Spinal cord (tissue), 10 donors: ENCODE results near the gene AGBL2. TPM values are rescaled to one million over a fixed set of nuclear protein-coding genes. Genes with fewer than 3 reads are reported as not detected.
"Not testable (repeated sequence)": the region's sequence is repeated elsewhere in the genome, so short reads cannot be mapped to it uniquely, and the experiment has no call there.

ENCODE experiments used
- DNase-seq, 6 donors: peaks; one replicate each; pipeline versions ENCODE4 v3.0.0 to v3.0.0-alpha.2; 2013 to 2015; ENCODE audit warnings: low spot score in 6 of 6, low read depth in 4 of 6
- H3K27ac ChIP-seq: one replicate; pipeline ENCODE4 v1.5.1; 2013; ENCODE audit warnings: low read depth, low read length, control low read depth
- H3K27me3 ChIP-seq: one replicate; pipeline ENCODE4 v1.6.1; 2013; ENCODE audit warnings: low read length; ENCODE audit not compliant: control insufficient read depth, insufficient read depth
- H3K36me3 ChIP-seq: one replicate; pipeline ENCODE4 v1.6.1; 2013; ENCODE audit warnings: low read length; ENCODE audit not compliant: control insufficient read depth, insufficient read depth
- H3K4me1 ChIP-seq: one replicate; pipeline ENCODE4 v1.6.1; 2013; ENCODE audit warnings: low read length; ENCODE audit not compliant: control insufficient read depth, insufficient read depth
- H3K4me3 ChIP-seq: one replicate; pipeline ENCODE4 v1.5.1; 2013; ENCODE audit warnings: low read depth, low read length, control low read depth
- H3K9me3 ChIP-seq: one replicate; pipeline ENCODE4 v1.6.1; 2013; ENCODE audit warnings: low read length; ENCODE audit not compliant: control insufficient read depth, insufficient read depth
- WGBS: methylation state at CpG from one replicate; pipeline ENCODE4 v1.1.5; 2013; ENCODE audit warnings: missing lambda C conversion rate; ENCODE audit not compliant: insufficient coverage; 5-methylcytosine and 5-hydroxymethylcytosine counted together
- polyA plus RNA-seq, 2 donors: library from polyadenylated mRNA; unstranded; fragments of 120-200 nt; gene quantifications; one replicate each; pipeline ENCODE4 v1.2.1, GENCODE V29; 2013; ENCODE audit not compliant: insufficient read length in 2 of 2
- total RNA-seq, 2 donors: library from RNA; depleted of rRNA in 1 of 2; stranded (reverse); fragments of 120-200 nt in 1 of 2; fragments of >200 nt in 1 of 2; gene quantifications; one replicate each; pipeline versions ENCODE4 v1.2.3 to v1.2.4, GENCODE V29; 2013 to 2014
- donor health status: healthy.

Gene AGBL2
- total and polyA plus RNA-seq, 4 donors, result 1.5 to 7.7 (median 6.4) TPM

GRCh38 chr11:47645500-47645899, 69.7 kb downstream of the AGBL2 start:
- no peaks in the 10 kb centered on the region for H3K27me3 ChIP-seq
- no peak for DNase-seq
- H3K27ac ChIP-seq, result no peak overlapping the region
- no peaks in the 10 kb centered on the region for H3K9me3 ChIP-seq
- WGBS, result 78% methylated on average over 6 of the region's 6 CpGs
- H3K36me3 ChIP-seq, result peaks cover 4% of the 10 kb centered on the region
- H3K4me1 ChIP-seq, result peaks cover 15% of the 10 kb centered on the region
- no peak overlapping the region for H3K4me3 ChIP-seq

- peak within 1 kb of the TSS; percentile 89 for H3K27ac ChIP-seq
- DNase-seq, result peak; percentile 92 to 99 (median 97)
- H3K4me3 ChIP-seq, result peak within 1 kb of the TSS; percentile 72
- 0% methylated on average over 75 of the region's 78 CpGs for WGBS
- no peaks in the 10 kb centered on the region for H3K27me3 ChIP-seq
- H3K4me1 ChIP-seq, result peaks cover 16% of the 10 kb centered on the region
- H3K36me3 ChIP-seq, result peaks cover 11% of the 10 kb centered on the region
- H3K9me3 ChIP-seq, result no peaks in the 10 kb centered on the region
These were observed 72.9 kb downstream of the AGBL2 start, which contains the start of gene MTCH2 for GRCh38 chr11:47642099-47642855. Gene MTCH2 (minus strand): TSS chr11:47642559. CDS start chr11:47642465, 94 bp downstream.

GRCh38 chr11:47641600-47642098, 73.5 kb downstream of the AGBL2 start:
- peak; percentile 13 to 71 (median 34) for DNase-seq
- H3K27me3 ChIP-seq, result no peaks in the 10 kb centered on the region
- H3K4me1 ChIP-seq, result peaks cover 16% of the 10 kb centered on the region
- peak overlapping the region; percentile 89 for H3K27ac ChIP-seq
- 1% methylated on average over 11 of the region's 14 CpGs for WGBS
- H3K4me3 ChIP-seq, result peak overlapping the region; percentile 72
- H3K36me3 ChIP-seq, result peaks cover 11% of the 10 kb centered on the region
- no peaks in the 10 kb centered on the region for H3K9me3 ChIP-seq

GRCh38 chr11:47640506-47640905, 74.7 kb downstream of the AGBL2 start:
- H3K4me3 ChIP-seq, H3K27me3 ChIP-seq, H3K27ac ChIP-seq, DNase-seq, H3K9me3 ChIP-seq: not testable (repeated sequence)
- no CpG with 5 or more reads among the region's 6 CpGs for WGBS
- Histone ChIP-seq H3K4me1 (peaks cover 16% of the 10 kb centered on the region), H3K36me3 (peaks cover 21% of the 10 kb centered on the region)

- H3K27me3 ChIP-seq, DNase-seq, H3K9me3 ChIP-seq, H3K4me3 ChIP-seq, H3K4me1 ChIP-seq, H3K27ac ChIP-seq: not testable (repeated sequence)
- peaks cover 47% of the 10 kb centered on the region for H3K36me3 ChIP-seq
- WGBS, result 95% methylated on average over 8 of the region's 11 CpGs
These were observed 78.8 kb downstream of the AGBL2 start for GRCh38 chr11:47636331-47636730.

- no peak overlapping the region for H3K4me3 ChIP-seq
- H3K9me3 ChIP-seq, result no peaks in the 10 kb centered on the region
- H3K27me3 ChIP-seq, result no peaks in the 10 kb centered on the region
- no CpG with 5 or more reads among the region's 5 CpGs for WGBS
- H3K27ac ChIP-seq, result no peak overlapping the region
- DNase-seq, result no peak
- peaks cover 59% of the 10 kb centered on the region for H3K36me3 ChIP-seq
- H3K4me1 ChIP-seq, result no peaks in the 10 kb centered on the region
These were observed 83.7 kb downstream of the AGBL2 start for GRCh38 chr11:47631473-47631872.

GRCh38 chr11:47628026-47628425, 87.1 kb downstream of the AGBL2 start:
- Histone ChIP-seq H3K27ac (no peak overlapping the region), H3K9me3 (no peaks in the 10 kb centered on the region), H3K27me3 (no peaks in the 10 kb centered on the region), H3K4me1 (no peaks in the 10 kb centered on the region), H3K36me3 (peaks cover 60% of the 10 kb centered on the region), H3K4me3 (no peak overlapping the region)
- WGBS, result no CpG with 5 or more reads among the region's 4 CpGs
- DNase-seq, result no peak

- no peaks in the 10 kb centered on the region for H3K27me3 ChIP-seq
- H3K9me3 ChIP-seq, result no peaks in the 10 kb centered on the region
- no peaks in the 10 kb centered on the region for H3K4me1 ChIP-seq
- H3K4me3 ChIP-seq, result no peak overlapping the region
- 98% methylated on average over 7 of the region's 8 CpGs for WGBS
- peaks cover 56% of the 10 kb centered on the region for H3K36me3 ChIP-seq
- no peak overlapping the region for H3K27ac ChIP-seq
- no peak for DNase-seq
These were observed 88.9 kb downstream of the AGBL2 start for GRCh38 chr11:47626234-47626633.

- no peaks in the 10 kb centered on the region for H3K9me3 ChIP-seq
- no peaks in the 10 kb centered on the region for H3K27me3 ChIP-seq
- no peak overlapping the region for H3K4me3 ChIP-seq
- H3K36me3 ChIP-seq, result peaks cover 53% of the 10 kb centered on the region
- peak overlapping the region; percentile 75 for H3K27ac ChIP-seq
- DNase-seq, result peak in 2 of 6 donors; percentile 3 to 40
- H3K4me1 ChIP-seq, result no peaks in the 10 kb centered on the region
- no CpG with 5 or more reads among the region's 2 CpGs for WGBS
These were observed 94.3 kb downstream of the AGBL2 start for GRCh38 chr11:47620836-47621378.

GRCh38 chr11:47617417-47617809, 97.8 kb downstream of the AGBL2 start:
- peaks cover 31% of the 10 kb centered on the region for H3K36me3 ChIP-seq
- no peak for DNase-seq
- H3K27ac ChIP-seq, result no peak overlapping the region
- no CpG with 5 or more reads among the region's 3 CpGs for WGBS
- peaks cover 4% of the 10 kb centered on the region for H3K4me1 ChIP-seq
- H3K27me3 ChIP-seq, result no peaks in the 10 kb centered on the region
- H3K4me3 ChIP-seq, result no peak overlapping the region
- no peaks in the 10 kb centered on the region for H3K9me3 ChIP-seq
